HuH-7 (cell line): ENCODE data around the gene TOM1L2.
A peak's percentile ranks its signal among the peaks of the same experiment; 100 is the strongest.

Experiments
- DNase-seq: peaks from one replicate; pipeline ENCODE4 v3.0.0; 2011; ENCODE audit warnings: low spot score

The TOM1L2 gene

GRCh38 chr17:17874478-17874877, 97.7 kb downstream of the TOM1L2 start:
- DNase-seq, result no peak

- no peak for DNase-seq
Observed at GRCh38 chr17:17873450-17873991, 98.7 kb downstream of the TOM1L2 start.

GRCh38 chr17:17872547-17873345, 99.5 kb downstream of the TOM1L2 start:
- no peak for DNase-seq

GRCh38 chr17:17871913-17872312, 100.3 kb downstream of the TOM1L2 start:
- DNase-seq, result no peak

GRCh38 chr17:17870247-17870646, 102.0 kb downstream of the TOM1L2 start:
- no peak for DNase-seq

- DNase-seq, result no peak
Observed at GRCh38 chr17:17868641-17869522, 103.3 kb downstream of the TOM1L2 start.

GRCh38 chr17:17866897-17867296, 105.3 kb downstream of the TOM1L2 start:
- DNase-seq, result no peak

- DNase-seq, result no peak
Observed at GRCh38 chr17:17866425-17866824, 105.8 kb downstream of the TOM1L2 start.

- DNase-seq, result no peak
Observed at GRCh38 chr17:17865035-17865434, 107.2 kb downstream of the TOM1L2 start.

- DNase-seq, result no peak
Observed at GRCh38 chr17:17860766-17861107, 111.5 kb downstream of the TOM1L2 start.

- DNase-seq, result peak; percentile 90
Observed at GRCh38 chr17:17859909-17860765, 112.1 kb downstream of the TOM1L2 start.

- DNase-seq, result no peak
Observed at GRCh38 chr17:17857496-17857895, 114.7 kb downstream of the TOM1L2 start.

- peak; percentile 39 for DNase-seq
Observed at GRCh38 chr17:17856386-17856785, 115.8 kb downstream of the TOM1L2 start.

- DNase-seq, result no peak
Observed at GRCh38 chr17:17855976-17856375, 116.2 kb downstream of the TOM1L2 start.

- DNase-seq, result no peak
Observed at GRCh38 chr17:17853811-17854447, 118.3 kb downstream of the TOM1L2 start.

GRCh38 chr17:17852930-17853329, 119.3 kb downstream of the TOM1L2 start:
- no peak for DNase-seq

- DNase-seq, result no peak
Observed at GRCh38 chr17:17851103-17852002, 120.8 kb downstream of the TOM1L2 start.

GRCh38 chr17:17849845-17850373, 122.3 kb downstream of the TOM1L2 start:
- peak; percentile 50 for DNase-seq

GRCh38 chr17:17849147-17849820, 122.9 kb downstream of the TOM1L2 start:
- DNase-seq, result no peak
